ENCODE results near the gene ANKRD12. TPM values are rescaled to one million over a fixed set of nuclear protein-coding genes. Genes with fewer than 3 reads are reported as not detected.

ANKRD12 gene
- total and polyA plus RNA-seq, 7 donors: 5.7 to 49.0 (median 36.7) TPM

GRCh38 chr18:9275890-9276289 is 139.3 kb downstream of the ANKRD12 start:
- Histone ChIP-seq H3K36me3 (ENCODE audit: insufficient read depth in 1 of 2, low read depth in 1 of 2) (peaks cover 4 to 84% of the 10 kb centered on the region in 2 donors), H3K9me3 (no peaks in the 10 kb centered on the region), H3K27me3 (ENCODE audit: insufficient read depth in 3 of 3, low read length in 2 of 3) (no peaks in the 10 kb centered on the region), H3K4me1 (no peaks in the 10 kb centered on the region), H3K4me3 (no peak overlapping the region), H3K27ac (no peak overlapping the region)
- DNase-seq (no peak), ATAC-seq (no peak)
- WGBS, 3 donors: 97 to 100% (median 99%) methylated on average over 1 of the region's 1 CpG
- TF ChIP-seq CTCF (IDR thresholded peaks at IDR 0.05): no peak
- intact Hi-C loops (cut with DNase I): no loop called here

GRCh38 chr18:9278028-9278427 is 141.4 kb downstream of the ANKRD12 start:
- peaks cover 2 to 84% of the 10 kb centered on the region in 2 donors for H3K36me3 ChIP-seq (ENCODE audit: insufficient read depth in 1 of 2, low read depth in 1 of 2)
- WGBS, 3 donors: 84 to 92% (median 86%) methylated on average over 1 of the region's 1 CpG
- no peak for DNase-seq
- intact Hi-C loops (cut with DNase I): no loop called here
- no peak for ATAC-seq
- H3K4me3 ChIP-seq: no peak overlapping the region
- no peak for TF ChIP-seq CTCF (IDR thresholded peaks at IDR 0.05)
- H3K27ac ChIP-seq: no peak overlapping the region
- H3K4me1 ChIP-seq: no peaks in the 10 kb centered on the region
- H3K9me3 ChIP-seq: no peaks in the 10 kb centered on the region
- H3K27me3 ChIP-seq (ENCODE audit: insufficient read depth in 3 of 3, low read length in 2 of 3): no peaks in the 10 kb centered on the region

- TF ChIP-seq CTCF (IDR thresholded peaks at IDR 0.05): no peak
- Histone ChIP-seq H3K36me3 (ENCODE audit: insufficient read depth in 1 of 2, low read depth in 1 of 2) (peaks cover 2 to 76% of the 10 kb centered on the region in 2 donors), H3K9me3 (no peaks in the 10 kb centered on the region), H3K27me3 (ENCODE audit: insufficient read depth in 3 of 3, low read length in 2 of 3) (no peaks in the 10 kb centered on the region), H3K4me3 (no peak overlapping the region), H3K27ac (no peak overlapping the region), H3K4me1 (no peaks in the 10 kb centered on the region)
- no peak for ATAC-seq
- WGBS, 3 donors: 56 to 62% (median 58%) methylated on average over 5 of the region's 5 CpGs
- DNase-seq: no peak
- intact Hi-C loops (cut with DNase I): no loop called here
These were observed 144.3 kb downstream of the ANKRD12 start for GRCh38 chr18:9280849-9281248.

GRCh38 chr18:9281780-9282179 is 145.2 kb downstream of the ANKRD12 start:
- TF ChIP-seq CTCF (IDR thresholded peaks at IDR 0.05): no peak
- DNase-seq (no peak), ATAC-seq (no peak)
- Histone ChIP-seq H3K4me3 (no peak overlapping the region), H3K36me3 (ENCODE audit: insufficient read depth in 1 of 2, low read depth in 1 of 2) (peaks cover 0 to 67% of the 10 kb centered on the region in 2 donors), H3K9me3 (no peaks in the 10 kb centered on the region), H3K27me3 (ENCODE audit: insufficient read depth in 3 of 3, low read length in 2 of 3) (no peaks in the 10 kb centered on the region), H3K4me1 (no peaks in the 10 kb centered on the region), H3K27ac (no peak overlapping the region)
- intact Hi-C loops (cut with DNase I): no loop called here
- WGBS, 3 donors: 93 to 96% (median 93%) methylated on average over 1 of the region's 1 CpG

- no peaks in the 10 kb centered on the region for H3K4me1 ChIP-seq
- WGBS, 3 donors: 89 to 93% (median 91%) methylated on average over 2 of the region's 2 CpGs
- H3K36me3 ChIP-seq (ENCODE audit: insufficient read depth in 1 of 2, low read depth in 1 of 2): peaks cover 0 to 49% of the 10 kb centered on the region in 2 donors
- no peaks in the 10 kb centered on the region for H3K27me3 ChIP-seq (ENCODE audit: insufficient read depth in 3 of 3, low read length in 2 of 3)
- no peaks in the 10 kb centered on the region for H3K9me3 ChIP-seq
- no peak overlapping the region for H3K27ac ChIP-seq
- ATAC-seq: no peak
- DNase-seq: no peak
- H3K4me3 ChIP-seq: no peak overlapping the region
- intact Hi-C loops (cut with DNase I): no loop called here
- TF ChIP-seq CTCF (IDR thresholded peaks at IDR 0.05): no peak
These were observed 147.2 kb downstream of the ANKRD12 start for GRCh38 chr18:9283791-9284190.

Measured in psoas muscle (tissue), 8 donors.